Subcutaneous adipose tissue (tissue), 4 donors: ENCODE measurements around the gene SHISAL1. TPM values are rescaled to one million over a fixed set of nuclear protein-coding genes. Genes with fewer than 3 reads are reported as not detected.

Experiments
- total RNA-seq, 4 donors: library from RNA; depleted of rRNA; stranded (reverse); fragments of >200 nt; gene quantifications; one replicate each; pipeline ENCODE4 v1.1.0, GENCODE V29; 2016
- TF ChIP-seq, protein P1 (sequence below): fragments of 450-650 bp; IDR thresholded peaks from one replicate; pipeline ENCODE4 v1.5.1; 2016; ENCODE audit warnings: low read depth, mild to moderate bottlenecking, control low read depth, antibody characterized with exemption, moderate library complexity

Gene SHISAL1
- total RNA-seq, 4 donors from 2014 or later, result 0.34 to 0.49 (median 0.44) TPM; not detected in 1

DNA sequence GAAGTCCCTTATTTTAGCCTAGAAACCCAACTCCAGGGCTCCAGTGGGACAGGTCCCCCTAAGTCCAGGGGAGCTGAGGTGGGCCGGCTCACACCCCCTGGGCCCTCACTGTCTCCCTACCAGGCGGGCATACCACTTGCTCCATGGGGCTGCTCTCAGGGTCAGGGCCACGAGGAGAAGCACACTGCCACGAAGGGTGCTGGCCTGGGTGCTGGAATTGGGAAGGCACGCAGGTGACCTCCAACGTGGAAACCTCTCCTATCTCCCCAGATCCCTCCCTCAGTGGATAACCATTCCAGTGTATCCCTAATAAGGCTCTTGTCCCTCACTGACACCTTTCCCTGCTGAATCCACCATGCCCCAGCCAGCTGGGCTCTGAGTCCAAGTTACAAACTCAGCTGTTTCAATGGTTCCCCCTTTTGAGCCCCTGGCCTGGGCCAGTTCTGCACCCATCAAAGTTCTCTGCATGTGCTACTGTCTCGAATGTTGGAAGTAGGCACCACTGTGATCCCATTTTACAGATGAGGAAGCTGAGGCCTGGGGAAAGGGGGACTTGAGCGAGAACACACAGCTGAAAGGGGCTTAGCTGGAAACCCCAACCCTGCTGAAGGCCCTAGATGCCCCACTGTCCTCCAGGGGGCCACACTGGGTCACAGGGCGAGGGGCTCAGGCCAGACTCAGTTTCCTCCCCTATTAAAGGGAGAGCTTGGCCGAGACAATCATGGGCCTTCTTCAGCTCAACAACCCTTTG is 1.5 kb downstream of the SHISAL1 start:
- TF ChIP-seq, protein P1, sequence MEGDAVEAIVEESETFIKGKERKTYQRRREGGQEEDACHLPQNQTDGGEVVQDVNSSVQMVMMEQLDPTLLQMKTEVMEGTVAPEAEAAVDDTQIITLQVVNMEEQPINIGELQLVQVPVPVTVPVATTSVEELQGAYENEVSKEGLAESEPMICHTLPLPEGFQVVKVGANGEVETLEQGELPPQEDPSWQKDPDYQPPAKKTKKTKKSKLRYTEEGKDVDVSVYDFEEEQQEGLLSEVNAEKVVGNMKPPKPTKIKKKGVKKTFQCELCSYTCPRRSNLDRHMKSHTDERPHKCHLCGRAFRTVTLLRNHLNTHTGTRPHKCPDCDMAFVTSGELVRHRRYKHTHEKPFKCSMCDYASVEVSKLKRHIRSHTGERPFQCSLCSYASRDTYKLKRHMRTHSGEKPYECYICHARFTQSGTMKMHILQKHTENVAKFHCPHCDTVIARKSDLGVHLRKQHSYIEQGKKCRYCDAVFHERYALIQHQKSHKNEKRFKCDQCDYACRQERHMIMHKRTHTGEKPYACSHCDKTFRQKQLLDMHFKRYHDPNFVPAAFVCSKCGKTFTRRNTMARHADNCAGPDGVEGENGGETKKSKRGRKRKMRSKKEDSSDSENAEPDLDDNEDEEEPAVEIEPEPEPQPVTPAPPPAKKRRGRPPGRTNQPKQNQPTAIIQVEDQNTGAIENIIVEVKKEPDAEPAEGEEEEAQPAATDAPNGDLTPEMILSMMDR, result no peak

DNA sequence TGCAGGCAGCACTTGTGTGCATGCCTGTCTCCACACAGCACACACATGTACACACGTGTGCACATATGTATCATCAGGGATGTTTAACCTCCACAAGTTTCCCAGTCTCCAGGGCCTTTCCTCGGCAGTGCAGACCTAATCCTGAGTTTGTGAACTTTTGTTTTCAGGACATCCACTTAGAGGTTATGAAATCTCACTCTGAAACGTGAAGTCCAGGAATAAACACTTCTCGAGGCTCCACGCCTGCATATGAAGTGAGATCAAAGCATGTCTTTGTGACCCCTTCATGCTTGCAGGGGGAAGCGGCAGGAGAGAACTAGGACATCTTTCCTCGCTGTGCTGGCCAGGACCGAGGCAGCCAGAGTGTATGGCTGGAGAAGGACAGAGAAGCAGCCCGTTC is 3.1 kb downstream of the SHISAL1 start:
- TF ChIP-seq, protein P1, result no peak

DNA sequence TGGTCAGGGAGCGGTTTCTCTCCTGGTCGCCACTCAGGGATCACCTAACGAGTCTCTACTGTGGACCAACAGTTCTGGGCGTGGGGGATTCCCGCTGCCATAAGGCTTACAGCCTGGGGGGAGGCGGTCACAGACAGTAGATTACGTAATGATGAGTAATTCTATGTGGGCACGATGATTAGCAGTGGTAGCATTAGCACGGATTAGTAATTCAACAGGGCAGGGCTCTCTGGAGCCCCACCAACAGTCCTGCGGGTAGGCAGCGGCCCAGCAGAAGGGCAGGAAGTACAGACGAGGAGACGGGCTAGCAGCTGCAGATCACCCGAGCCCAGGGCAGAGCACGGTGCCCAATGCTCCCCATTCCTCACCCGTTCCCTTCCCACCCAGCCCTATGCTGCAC is 3.6 kb downstream of the SHISAL1 start:
- TF ChIP-seq, protein P1, result no peak

DNA sequence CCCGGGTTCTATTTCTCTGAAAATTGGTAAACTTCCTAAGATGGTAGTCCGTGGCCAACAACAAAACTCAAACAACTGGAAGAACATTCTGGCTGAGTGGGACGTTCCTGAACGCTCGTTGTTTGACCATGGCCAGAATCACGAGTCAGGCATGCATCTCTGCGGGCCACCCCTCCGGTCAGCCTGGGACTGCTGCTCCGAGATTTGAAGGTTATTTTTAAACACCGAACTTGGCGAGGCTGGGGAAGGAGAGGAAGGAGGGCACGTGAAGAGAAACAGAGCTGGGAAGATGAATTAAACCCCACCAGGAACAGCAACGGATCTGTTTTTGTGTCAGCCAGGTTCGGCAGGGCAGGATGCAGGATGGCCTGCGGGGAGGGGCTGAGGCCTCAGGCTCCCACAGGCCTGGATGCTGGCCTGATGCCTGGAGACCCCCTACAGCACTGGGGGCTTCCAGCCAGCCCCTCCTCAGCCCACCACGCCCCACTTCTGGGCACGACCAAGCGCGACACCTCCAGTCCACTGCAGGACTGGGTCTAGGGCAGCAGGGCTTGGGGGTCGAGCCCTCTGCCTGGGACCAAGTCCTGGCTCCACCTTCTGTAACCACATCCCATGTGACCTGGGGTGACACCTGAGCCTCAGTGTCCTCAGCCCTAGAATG is 5.1 kb downstream of the SHISAL1 start:
- TF ChIP-seq, protein P1, result no peak

DNA sequence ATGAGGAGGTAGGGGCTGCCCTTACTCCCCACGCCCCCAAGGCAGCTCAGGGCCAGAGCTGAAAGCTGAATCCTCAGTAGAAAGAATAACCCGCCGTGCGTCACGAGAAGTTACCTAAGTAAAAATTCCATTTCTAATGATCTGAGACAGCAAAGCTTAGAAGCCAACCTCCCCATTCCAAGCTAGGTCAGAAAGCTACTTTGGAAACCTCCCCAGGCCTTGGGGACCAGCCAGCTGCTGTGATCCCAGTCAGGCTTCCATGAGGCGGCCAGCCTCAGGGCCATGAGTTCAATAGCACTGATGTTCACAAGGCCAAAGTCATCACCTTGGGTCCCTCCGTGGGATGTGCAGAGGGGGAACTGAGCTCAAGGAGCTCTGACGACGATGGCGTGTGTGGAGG is 6.9 kb downstream of the SHISAL1 start:
- TF ChIP-seq, protein P1, result no peak

DNA sequence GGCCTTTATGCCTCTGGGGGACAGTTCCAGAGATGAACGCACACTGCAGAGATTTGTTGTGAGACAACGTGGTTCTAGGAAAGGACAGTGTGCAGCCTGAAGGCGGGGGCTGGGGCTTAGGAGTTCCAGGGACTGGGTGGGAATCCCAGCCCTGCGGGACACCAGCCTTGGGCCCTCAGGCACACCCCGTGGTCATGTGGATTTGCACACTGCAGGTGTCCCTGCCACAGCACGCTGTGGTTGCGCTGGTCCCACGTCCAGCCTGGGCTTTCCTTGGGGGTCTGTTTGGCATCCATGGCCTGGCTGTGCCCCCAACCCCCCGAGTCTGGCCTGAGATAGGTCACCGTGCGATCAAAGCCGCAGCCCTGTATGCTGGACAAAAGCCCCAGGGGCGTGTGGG is 7.3 kb downstream of the SHISAL1 start:
- TF ChIP-seq, protein P1, result no peak

DNA sequence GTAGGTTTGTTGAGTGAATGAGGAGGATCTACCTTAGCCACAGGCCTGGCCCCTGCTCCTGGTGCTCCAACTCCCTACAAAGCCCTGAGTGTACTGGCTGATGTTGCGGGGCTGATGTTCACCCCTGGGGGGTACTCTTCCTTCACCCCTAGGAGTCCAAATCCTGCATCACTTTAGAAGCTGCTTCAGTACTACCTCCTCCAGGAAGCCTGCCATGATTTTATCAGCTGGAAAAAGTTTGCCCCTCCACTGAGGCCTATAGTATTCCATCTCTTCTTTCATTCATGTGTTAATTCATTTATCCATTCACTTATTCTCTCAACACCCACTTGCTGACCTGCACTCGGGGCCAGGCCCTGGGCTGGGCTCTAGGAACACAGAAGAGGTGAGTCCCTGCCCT is 7.8 kb downstream of the SHISAL1 start:
- TF ChIP-seq, protein P1, result no peak
